Measurements from ENCODE around the gene TRIM69. TPM values are rescaled to one million over a fixed set of nuclear protein-coding genes. Genes with fewer than 3 reads are reported as not detected.

Gene TRIM69
- total and polyA plus RNA-seq, 2 of the 4 experiments (the other 2 are of a cell fraction): 5.3 to 7.7 TPM

DNA sequence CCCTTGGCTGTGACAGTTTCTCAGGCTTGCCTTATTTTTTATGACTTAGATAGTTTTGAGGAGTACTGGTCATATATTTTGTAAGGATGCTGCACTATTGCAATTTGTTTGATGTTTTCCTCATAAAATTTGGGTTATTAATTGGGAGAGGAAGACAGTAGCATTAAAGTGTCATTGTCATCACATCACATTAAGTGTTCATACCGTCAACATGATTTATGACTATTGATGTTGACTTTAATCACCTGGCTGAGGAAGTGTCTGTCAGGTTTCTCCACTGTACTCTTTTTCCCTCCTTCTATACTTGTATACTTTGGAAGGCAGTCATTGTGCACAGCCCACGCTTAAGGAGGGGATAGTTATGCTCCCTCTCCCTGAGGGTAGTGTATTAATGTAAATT lies 26.9 kb downstream of the TRIM69 start:
- Histone ChIP-seq H4K8ac (ENCODE audit: low read depth in 2 of 2, low read length in 2 of 2) (no peak overlapping the region), H3K79me1 (ENCODE audit: low read depth in 1 of 2, low read length in 2 of 2) (no peaks in the 10 kb centered on the region), H2BK20ac (ENCODE audit: low read depth, low read length) (no peak overlapping the region), H2BK120ac (ENCODE audit: low read depth, low read length) (no peak overlapping the region), H2AK9ac (replicated peaks; ENCODE audit: low read depth, low read length, poor library complexity) (no peak overlapping the region), H2BK15ac (ENCODE audit: low read depth, low read length) (no peak overlapping the region), H3K18ac (ENCODE audit: low read depth, low read length) (no peak overlapping the region), H3K56ac (ENCODE audit: extremely low read depth, insufficient read depth, low read length) (no peak overlapping the region), H3K4ac (ENCODE audit: low read depth, low read length) (no peak overlapping the region), H4K20me1 (ENCODE audit: insufficient read depth, low read length) (no peaks in the 10 kb centered on the region), H3K14ac (replicated peaks; ENCODE audit: low read depth, low read length) (no peak overlapping the region), H3K4me3 (ENCODE audit: insufficient read depth, low read depth, low read length) (no peak overlapping the region), H3K9me1 (ENCODE audit: insufficient read depth, low read length) (no peaks in the 10 kb centered on the region; the same call in 1 of the 2 replicates), H3K9me3 (ENCODE audit: control insufficient read depth, insufficient read depth, low read length) (no peaks in the 10 kb centered on the region), H3K27me3 (ENCODE audit: control insufficient read depth, insufficient read depth, low read length) (peaks cover 3% of the 10 kb centered on the region; the same call in 1 of the 2 replicates), H3K9ac (ENCODE audit: low read depth, low read length) (no peak overlapping the region), H2AK5ac (ENCODE audit: low read depth, low read length) (no peak overlapping the region), H3K23ac (ENCODE audit: low read depth, low read length) (no peak overlapping the region), H2BK5ac (ENCODE audit: low read depth, low read length, poor library complexity, severe bottlenecking) (no peak overlapping the region), H3K4me1 (ENCODE audit: control insufficient read depth, insufficient read depth, low read length) (no peaks in the 10 kb centered on the region), H3K27ac (ENCODE audit: insufficient read depth, low read length) (no peak overlapping the region), H3K4me2 (ENCODE audit: low read depth, low read length) (no peak overlapping the region), H4K91ac (ENCODE audit: insufficient read depth, low read depth, low read length) (no peak overlapping the region), H2AFZ (replicated peaks; ENCODE audit: low read length, poor library complexity) (no peak overlapping the region), H4K5ac (ENCODE audit: low read depth, low read length) (no peak overlapping the region), H3K36me3 (ENCODE audit: control insufficient read depth, insufficient read depth, low read length) (no peaks in the 10 kb centered on the region)
- ATAC-seq (ENCODE audit: low read depth) (no peak), DNase-seq (no peak)
- WGBS, 2 experiments (ENCODE audit: extremely low coverage in 2 of 2, insufficient read length in 1 of 2): no CpG with 5 or more reads among the region's 2 CpGs
- no TSS peak for BruUV-seq (replicated peaks)
- in situ Hi-C loops (cut with MboI; ENCODE audit: low sequenced_read_pairs) (no loop called here), dilution Hi-C loops (cut with HindIII; ENCODE audit: low sequenced_read_pairs, unreplicated experiment) (no loop called here), intact Hi-C loops (cut with micrococcal nuclease) (no loop called here)
- POLR2A ChIA-PET (ENCODE audit: unreplicated experiment): no interaction called here
- CTCF ChIA-PET: no interaction called here
- TF ChIP-seq, protein P1, sequence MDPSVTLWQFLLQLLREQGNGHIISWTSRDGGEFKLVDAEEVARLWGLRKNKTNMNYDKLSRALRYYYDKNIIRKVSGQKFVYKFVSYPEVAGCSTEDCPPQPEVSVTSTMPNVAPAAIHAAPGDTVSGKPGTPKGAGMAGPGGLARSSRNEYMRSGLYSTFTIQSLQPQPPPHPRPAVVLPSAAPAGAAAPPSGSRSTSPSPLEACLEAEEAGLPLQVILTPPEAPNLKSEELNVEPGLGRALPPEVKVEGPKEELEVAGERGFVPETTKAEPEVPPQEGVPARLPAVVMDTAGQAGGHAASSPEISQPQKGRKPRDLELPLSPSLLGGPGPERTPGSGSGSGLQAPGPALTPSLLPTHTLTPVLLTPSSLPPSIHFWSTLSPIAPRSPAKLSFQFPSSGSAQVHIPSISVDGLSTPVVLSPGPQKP (IDR thresholded peaks at IDR 0.05; ENCODE audit: borderline replicate concordance, low read depth, low read length): no peak
- TF ChIP-seq RCOR1 (IDR thresholded peaks at IDR 0.05; ENCODE audit: insufficient replicate concordance, low read length) (no peak), RFX5 (IDR thresholded peaks at IDR 0.05; ENCODE audit: low read depth, low read length) (no peak), CHD1 (IDR thresholded peaks at IDR 0.05; ENCODE audit: low read depth, low read length) (no peak), CEBPB (IDR thresholded peaks at IDR 0.05; ENCODE audit: low read depth, low read length) (no peak), BHLHE40 (IDR thresholded peaks at IDR 0.05; ENCODE audit: low read depth, low read length) (no peak), MAFK (IDR thresholded peaks at IDR 0.05; ENCODE audit: low read depth, low read length) (no peak), MXI1 (IDR thresholded peaks at IDR 0.05; ENCODE audit: borderline replicate concordance, low read depth, low read length) (no peak), SMC3 (IDR thresholded peaks at IDR 0.05; ENCODE audit: low read depth, low read length) (no peak), RAD21 (IDR thresholded peaks at IDR 0.05; ENCODE audit: low read length) (no peak)
- TF ChIP-seq, protein P2, sequence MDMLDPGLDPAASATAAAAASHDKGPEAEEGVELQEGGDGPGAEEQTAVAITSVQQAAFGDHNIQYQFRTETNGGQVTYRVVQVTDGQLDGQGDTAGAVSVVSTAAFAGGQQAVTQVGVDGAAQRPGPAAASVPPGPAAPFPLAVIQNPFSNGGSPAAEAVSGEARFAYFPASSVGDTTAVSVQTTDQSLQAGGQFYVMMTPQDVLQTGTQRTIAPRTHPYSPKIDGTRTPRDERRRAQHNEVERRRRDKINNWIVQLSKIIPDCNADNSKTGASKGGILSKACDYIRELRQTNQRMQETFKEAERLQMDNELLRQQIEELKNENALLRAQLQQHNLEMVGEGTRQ (IDR thresholded peaks at IDR 0.05; ENCODE audit: low read depth, low read length): no peak

Measured in IMR-90 (cell line).